K562 (cell line): ENCODE results near the gene TNFRSF6B. TPM values are rescaled to one million over a fixed set of nuclear protein-coding genes. Genes with fewer than 3 reads are reported as not detected.

Source experiments
- ARID3B ChIP-seq: fragments of 250-450 bp; sonication (Bioruptor Pico); IDR thresholded peaks from 2 replicates; pipeline ENCODE4 v1.4.0; 2020; ENCODE audit warnings: borderline replicate concordance
- BRD4 ChIP-seq: fragments of 200-600 bp; sonication (generic); IDR thresholded peaks from 2 replicates; pipeline ENCODE4 v1.6.1; 2017; ENCODE audit warnings: inconsistent platforms
- CUX1 ChIP-seq: fragments of 200-800 bp; sonication (Bioruptor generic); IDR thresholded peaks from 2 replicates; pipeline ENCODE4 v1.6.1; 2016; ENCODE audit warnings: missing genetic modification characterization, missing compliant biosample characterization
- DACH1 ChIP-seq: fragments of 450-650 bp; IDR thresholded peaks from 2 replicates; pipeline ENCODE4 v1.6.1; 2018; ENCODE audit not compliant: partially characterized antibody
- FOXM1 ChIP-seq, 2 experiments: fragments of 450-650 bp in 1 of 2; sonication (generic) in 1 of 2; formaldehyde crosslinking in 1 of 2; IDR thresholded peaks; 2 replicates each; pipeline versions ENCODE4 v1.6.1 to v1.9.0; 2017 to 2022; ENCODE audit warnings: low read depth in 2 of 2, mild to moderate bottlenecking in 2 of 2, missing genetic modification reagents in 1 of 2, moderate library complexity in 1 of 2
- HNRNPUL1 ChIP-seq: fragments of 200-400 bp; formaldehyde crosslinking; IDR thresholded peaks from 2 replicates; pipeline ENCODE4 v1.6.1; 2017; ENCODE audit warnings: low read length
- MED1 ChIP-seq: sonication (generic); formaldehyde crosslinking; IDR thresholded peaks from 2 replicates; pipeline ENCODE4 v1.8.1; 2023; ENCODE audit warnings: missing genetic modification reagents, borderline replicate concordance
- PML ChIP-seq: IDR thresholded peaks from 2 replicates; pipeline ENCODE4 v1.6.1; 2012; ENCODE audit warnings: low read length, inconsistent platforms
- PRDM10 ChIP-seq: fragments of 450-650 bp; IDR thresholded peaks from 2 replicates; pipeline ENCODE4 v1.6.1; 2018; ENCODE audit not compliant: partially characterized antibody
- RBM14 ChIP-seq: fragments of 200-400 bp; formaldehyde crosslinking; IDR thresholded peaks from 2 replicates; pipeline ENCODE4 v1.6.1; 2018; ENCODE audit warnings: low read depth, mild to moderate bottlenecking, low read length, moderate library complexity, borderline replicate concordance; ENCODE audit not compliant: insufficient read depth
- RCOR1 ChIP-seq, 2 experiments: IDR thresholded peaks; 2 replicates each; pipeline ENCODE4 v1.6.1; 2012; ENCODE audit warnings: low read depth in 2 of 2, low read length in 2 of 2, borderline replicate concordance in 1 of 2, improper control_type of control experiment in 1 of 2
- SMAD3 ChIP-seq: fragments of 450-650 bp; formaldehyde crosslinking; conservative IDR thresholded peaks from 2 replicates; pipeline ENCODE4 v1.4.0; 2020; ENCODE audit warnings: mild to moderate bottlenecking
- SNRNP70 ChIP-seq: fragments of 200-400 bp; formaldehyde crosslinking; optimal IDR thresholded peaks from 2 replicates; pipeline ENCODE3; 2017; ENCODE audit warnings: low read depth, low read length
- polyA plus RNA-seq, 8 experiments: library from polyadenylated mRNA; depleted of rRNA in 4 of 8; stranded (reverse) in 5 of 8; unstranded in 3 of 8; fragments of >200 nt; fragmentation: Nextera tagmentation in 2 of 8; fragmentation: Illumina TruSeq in 1 of 8; extraction: Ambion mirVana in 2 of 8; extraction: Trizol in 1 of 8; gene quantifications; 2 replicates each; pipeline versions ENCODE4 v1.2.1 to v1.2.3, GENCODE V29; 2011 to 2014; ENCODE audit warnings: inconsistent platforms in 1 of 8, missing spikeins in 1 of 8
- total RNA-seq, 7 experiments: library from RNA; depleted of rRNA in 6 of 7; stranded (reverse); fragments of >200 nt in 6 of 7; fragmentation: Illumina TruSeq in 2 of 7; extraction: Trizol in 2 of 7; gene quantifications; 2 replicates each; pipeline versions ENCODE4 v1.2.1 to v1.2.3, GENCODE V29; 2011 to 2021; ENCODE audit warnings: low replicate concordance in 1 of 7

Gene TNFRSF6B
- total and polyA plus RNA-seq, 9 of the 15 experiments (the other 6 are each of a cell fraction or from before 2014, with no cell fraction given), result 0.10 to 3.5 (median 0.32) TPM; not detected in 6

- TF ChIP-seq CUX1 (CRISPR knock-in tag) (no peak), BRD4 (no peak), PRDM10 (no peak), ARID3B (CRISPR knock-in tag) (no peak), SNRNP70 (no peak), HNRNPUL1 (no peak), RCOR1 (IDR thresholded peaks at IDR 0.05; ENCODE audit: borderline replicate concordance in 1 of 2, low read depth in 2 of 2, low read length in 2 of 2) (no peak), FOXM1 (IDR thresholded peaks at IDR 0.05; ENCODE audit: low read depth) (no peak), FOXM1 (CRISPR knock-in tag; IDR thresholded peaks at IDR 0.05; ENCODE audit: low read depth) (no peak), PML (no peak), MED1 (no peak), RBM14 (0 out of 2 replicates have a peak, but pooled peaks have one; percentile 19), SMAD3 (CRISPR knock-in tag) (no peak), DACH1 (no peak)
These were observed 44.1 kb upstream of the TNFRSF6B start (continued) for GRCh38 chr20:63652192-63652980.
